Medulla oblongata (tissue), 1 donor: Measurements from ENCODE around the gene PPM1J.
A peak's percentile ranks its signal among the peaks of the same experiment; 100 is the strongest.

Experiments used
- DNase-seq: peaks from one replicate; pipeline ENCODE4 v3.0.0-alpha.2; 2015; ENCODE audit errors: extremely low spot score

PPM1J gene

DNA sequence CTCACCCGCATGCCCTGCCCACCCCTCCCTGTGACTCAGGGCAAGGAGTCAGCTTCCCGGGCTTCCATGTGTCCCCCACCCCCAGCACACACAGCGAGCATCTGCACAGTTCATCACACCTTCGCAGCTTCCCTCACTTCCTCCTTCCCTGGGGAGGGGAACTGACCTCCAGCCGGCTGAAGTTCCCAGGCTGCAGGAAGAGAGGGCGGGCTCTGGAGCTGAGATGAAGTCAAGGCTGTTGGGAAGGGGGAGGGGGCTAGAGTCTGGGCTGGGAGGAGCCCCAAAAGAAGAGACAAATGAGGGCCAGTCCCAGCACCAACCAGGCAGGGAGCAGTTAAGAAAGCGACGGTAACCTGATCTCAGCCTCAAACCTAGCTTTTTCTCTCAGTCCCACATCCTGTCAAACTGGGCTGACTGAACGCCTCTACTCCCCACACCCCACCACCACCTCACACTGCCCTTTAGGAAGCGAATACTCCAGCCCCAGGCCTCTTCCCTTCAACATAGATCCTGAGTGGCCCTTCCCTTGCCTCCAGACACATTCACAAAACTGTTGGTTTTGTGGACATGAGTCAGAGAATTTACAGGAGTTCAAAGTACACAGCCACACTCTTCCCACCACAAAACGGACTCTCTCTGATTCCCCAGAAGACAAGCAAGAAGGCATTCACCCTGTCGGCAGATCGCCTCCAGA is 10.1 kb downstream of the PPM1J start:
- DNase-seq = peak; percentile 82

- peak; percentile 91 for DNase-seq
Observed at GRCh38 chr1:112704391-112704933, 10.7 kb downstream of the PPM1J start.

DNA sequence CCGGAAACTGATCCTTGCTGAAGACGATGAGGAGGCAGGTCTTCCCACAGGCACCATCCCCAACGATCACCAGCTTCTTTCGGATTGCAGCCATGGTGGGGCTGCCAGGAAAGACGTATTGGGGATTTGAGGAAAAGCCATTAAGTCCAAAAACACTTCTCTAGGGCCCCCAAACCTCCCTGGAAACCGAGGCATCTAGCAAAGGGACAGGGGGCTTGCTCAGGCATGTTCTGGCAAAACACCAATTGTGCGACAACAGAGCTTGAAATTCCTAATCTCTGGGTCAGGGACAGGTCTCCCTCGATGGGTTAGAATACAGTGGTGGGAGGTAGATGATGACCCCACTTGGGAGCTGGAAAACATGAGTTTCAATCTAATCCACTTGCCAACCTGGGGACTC is 11.4 kb downstream of the PPM1J start:
- no peak for DNase-seq

DNA sequence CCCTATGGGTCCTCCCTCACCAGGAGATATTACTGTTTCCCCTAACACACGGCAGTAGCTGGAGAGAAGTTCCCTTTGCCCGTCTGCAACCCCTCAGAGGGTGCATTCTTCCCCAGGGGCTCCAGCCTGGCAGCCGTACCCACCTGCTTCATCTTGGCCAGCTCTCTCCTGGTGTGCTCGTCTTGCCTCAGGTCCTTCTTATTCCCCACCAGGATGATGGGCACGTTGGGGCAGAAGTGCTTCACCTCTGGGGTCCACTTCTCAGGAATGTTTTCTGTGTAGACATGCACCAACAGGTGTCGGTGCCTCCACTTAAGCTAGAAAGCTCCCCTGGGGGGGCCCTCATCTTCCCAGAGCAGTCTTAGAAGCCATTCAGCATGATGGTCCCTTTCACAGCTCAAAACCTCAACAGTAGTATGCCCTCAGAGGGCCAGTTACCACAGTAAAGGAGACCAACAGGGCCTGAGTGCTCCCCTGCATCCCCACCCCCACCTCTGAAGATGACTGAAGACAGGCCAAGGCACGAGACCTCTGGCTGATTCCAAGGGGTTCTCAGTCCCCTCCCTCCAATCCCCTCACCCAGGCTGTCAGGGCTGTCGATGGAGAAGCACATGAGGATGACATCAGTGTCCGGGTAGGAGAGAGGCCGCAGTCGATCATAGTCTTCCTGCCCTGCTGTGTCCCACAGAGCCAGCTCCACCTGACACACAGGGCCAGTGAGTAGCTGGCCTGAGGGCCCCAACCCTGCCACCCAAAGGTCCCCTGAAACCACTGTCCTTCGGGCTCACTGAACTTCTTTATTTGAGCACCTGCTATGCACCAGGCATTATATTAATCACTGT is 12.5 kb downstream of the PPM1J start:
- DNase-seq = no peak

- DNase-seq = no peak
Observed at GRCh38 chr1:112702067-112702395, 13.1 kb downstream of the PPM1J start.

- DNase-seq = no peak
Observed at GRCh38 chr1:112701227-112702066, 13.7 kb downstream of the PPM1J start.

DNA sequence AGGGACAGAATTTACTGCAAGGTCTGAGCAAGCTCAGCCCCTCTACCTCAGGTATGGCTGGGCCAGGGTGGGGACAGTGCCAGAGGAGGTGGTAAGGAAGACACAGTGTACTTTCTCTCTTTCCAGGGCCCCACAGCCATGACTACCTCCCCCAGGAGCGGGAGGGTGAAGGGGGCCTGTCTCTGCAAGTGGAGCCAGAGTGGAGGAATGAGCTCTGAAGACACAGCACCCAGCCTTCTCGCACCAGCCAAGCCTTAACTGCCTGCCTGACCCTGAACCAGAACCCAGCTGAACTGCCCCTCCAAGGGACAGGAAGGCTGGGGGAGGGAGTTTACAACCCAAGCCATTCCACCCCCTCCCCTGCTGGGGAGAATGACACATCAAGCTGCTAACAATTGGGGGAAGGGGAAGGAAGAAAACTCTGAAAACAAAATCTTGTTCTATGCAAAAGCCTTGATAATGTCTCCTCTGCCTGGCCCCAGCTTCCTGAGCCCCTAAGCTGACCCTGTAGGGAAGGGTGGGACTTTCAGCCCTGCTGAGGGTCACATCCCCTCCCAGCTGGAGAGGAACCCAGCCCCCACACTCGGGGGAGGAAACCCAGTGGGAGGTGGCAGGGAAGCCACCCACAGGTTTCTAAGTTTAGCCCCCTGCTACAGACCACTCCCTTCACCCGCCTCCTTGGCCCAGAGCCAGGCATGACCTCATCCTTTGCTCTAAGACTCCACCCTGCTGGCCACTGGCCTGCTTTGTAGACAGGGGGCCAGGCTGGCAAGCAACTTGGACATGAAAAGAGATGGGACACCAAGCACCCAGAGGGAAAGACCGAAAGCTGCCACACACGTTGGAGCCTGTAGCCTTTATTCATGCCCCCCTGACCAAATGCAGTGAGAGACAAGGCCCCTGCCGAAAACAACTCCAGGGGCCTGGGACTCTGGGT is 14.6 kb downstream of the PPM1J start:
- DNase-seq = peak; percentile 98

DNA sequence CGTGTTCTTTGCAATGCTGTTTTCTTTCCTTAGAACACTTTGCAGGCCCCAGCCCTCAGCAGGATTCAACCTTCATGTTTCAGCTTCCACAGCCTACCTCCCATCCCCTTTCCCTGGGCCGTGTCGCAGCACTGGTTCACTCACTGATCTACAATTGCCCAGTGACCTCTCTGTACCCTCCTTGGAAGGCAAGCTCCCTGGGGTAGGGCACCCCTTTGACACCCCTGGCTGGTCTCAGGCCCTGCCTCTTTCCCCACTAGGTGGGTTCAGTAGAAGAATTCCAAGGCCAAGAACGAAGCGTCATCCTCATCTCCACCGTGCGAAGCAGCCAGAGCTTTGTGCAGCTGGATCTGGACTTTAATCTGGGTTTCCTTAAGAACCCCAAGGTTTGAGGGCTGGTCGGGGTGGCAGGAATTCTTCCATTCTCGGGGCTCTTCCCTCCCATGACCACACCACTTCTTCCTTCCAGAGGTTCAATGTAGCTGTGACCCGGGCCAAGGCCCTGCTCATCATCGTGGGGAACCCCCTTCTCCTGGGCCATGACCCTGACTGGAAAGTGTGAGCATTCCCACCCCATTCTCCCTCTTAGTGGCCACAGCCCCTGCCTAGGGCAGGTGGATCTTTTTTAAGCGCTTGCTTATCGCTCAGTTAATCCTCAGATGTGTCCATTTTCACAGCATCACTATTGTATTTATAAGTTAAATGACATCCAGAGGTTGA is 15.5 kb downstream of the PPM1J start:
- DNase-seq = no peak

DNA sequence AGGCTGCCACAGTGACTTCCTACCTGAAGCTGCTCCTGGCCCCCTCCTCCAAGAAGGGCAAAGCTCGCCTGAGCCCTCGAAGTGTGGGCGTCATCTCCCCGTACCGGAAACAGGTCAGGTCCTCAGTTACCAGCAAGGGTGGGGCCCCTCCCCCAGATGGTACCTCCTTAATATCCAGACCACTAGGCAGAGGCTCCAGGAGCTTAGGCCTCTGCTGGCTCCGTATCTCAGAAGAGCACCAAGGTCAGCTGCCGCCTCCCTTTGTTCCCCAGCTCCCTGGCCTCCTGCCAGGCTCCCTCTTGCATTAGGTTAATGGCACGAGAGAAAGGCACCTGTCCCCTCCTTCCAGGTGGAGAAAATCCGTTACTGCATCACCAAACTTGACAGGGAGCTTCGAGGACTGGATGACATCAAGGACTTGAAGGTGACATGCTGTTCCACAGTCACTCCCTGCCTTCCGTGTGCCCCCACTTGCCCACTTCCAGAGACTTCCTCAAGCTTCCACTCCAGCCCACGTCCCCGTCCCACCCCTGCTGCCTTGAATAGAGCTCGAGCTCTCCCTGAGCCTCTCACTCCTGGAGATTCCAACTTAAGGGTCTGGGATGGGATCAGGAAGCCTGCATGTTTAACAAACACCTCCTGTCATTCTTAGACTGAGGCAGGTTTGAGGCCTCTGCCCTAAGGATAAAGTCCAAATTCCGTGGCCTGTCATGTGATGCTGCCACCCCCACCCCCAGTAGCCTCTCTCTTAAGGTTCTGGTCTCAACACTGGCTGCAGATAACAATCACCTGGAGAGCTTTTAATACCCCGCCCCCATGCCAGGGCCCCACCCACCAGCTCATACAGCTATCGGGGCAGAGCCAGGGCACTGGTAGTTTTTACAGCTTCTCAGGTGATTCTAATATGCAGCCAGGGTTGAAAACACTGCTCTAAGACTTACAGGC is 16.5 kb downstream of the PPM1J start:
- DNase-seq = no peak

- DNase-seq = no peak
Observed at GRCh38 chr1:112697781-112698201, 17.3 kb downstream of the PPM1J start.

DNA sequence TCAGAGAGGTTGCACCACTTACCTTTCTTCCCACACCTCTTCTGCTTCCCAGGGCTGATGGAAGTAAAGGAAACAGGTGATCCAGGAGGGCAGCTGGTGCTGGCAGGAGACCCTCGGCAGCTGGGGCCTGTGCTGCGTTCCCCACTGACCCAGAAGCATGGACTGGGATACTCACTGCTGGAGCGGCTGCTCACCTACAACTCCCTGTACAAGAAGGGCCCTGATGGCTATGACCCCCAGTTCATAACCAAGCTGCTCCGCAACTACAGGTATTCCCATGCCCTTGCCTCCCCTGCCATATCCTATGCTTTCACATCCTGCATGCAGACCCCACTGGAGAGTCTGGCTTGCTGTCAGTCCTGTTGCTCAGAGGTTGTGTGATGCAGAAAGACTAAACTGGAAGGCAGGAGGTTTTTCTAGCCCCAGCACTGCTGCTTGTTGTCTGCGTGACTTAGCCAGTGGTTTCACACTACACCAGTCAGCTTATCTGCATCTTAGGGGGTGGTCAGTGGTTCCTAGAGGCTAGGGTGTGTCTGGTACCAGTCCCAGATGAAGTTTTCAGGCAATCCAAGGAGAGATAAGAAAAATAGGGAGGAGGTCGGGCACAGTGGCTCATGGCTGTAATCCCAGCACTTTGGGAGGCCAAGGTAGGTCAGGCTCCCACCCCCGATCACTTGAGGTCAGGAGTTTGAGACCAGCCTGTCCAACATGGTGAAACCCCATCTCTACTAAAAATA is 18.4 kb downstream of the PPM1J start:
- DNase-seq = no peak

DNA sequence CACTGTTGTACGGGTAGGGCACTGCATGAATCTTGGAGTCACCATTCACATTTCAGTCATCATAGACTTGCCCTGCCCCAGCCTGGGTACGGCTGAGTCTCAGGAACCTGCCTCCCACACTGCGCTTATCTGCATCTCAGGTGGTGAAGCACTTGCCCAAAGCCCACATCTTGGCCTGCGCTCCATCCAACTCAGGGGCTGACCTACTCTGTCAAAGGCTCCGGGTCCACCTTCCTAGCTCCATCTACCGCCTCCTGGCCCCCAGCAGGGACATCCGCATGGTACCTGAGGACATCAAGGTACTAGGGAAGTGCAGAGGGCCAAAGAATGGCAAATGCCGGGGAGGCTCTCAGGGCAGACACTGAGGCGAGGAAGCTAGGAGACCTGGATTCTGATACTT is 19.9 kb downstream of the PPM1J start:
- no peak for DNase-seq

DNA sequence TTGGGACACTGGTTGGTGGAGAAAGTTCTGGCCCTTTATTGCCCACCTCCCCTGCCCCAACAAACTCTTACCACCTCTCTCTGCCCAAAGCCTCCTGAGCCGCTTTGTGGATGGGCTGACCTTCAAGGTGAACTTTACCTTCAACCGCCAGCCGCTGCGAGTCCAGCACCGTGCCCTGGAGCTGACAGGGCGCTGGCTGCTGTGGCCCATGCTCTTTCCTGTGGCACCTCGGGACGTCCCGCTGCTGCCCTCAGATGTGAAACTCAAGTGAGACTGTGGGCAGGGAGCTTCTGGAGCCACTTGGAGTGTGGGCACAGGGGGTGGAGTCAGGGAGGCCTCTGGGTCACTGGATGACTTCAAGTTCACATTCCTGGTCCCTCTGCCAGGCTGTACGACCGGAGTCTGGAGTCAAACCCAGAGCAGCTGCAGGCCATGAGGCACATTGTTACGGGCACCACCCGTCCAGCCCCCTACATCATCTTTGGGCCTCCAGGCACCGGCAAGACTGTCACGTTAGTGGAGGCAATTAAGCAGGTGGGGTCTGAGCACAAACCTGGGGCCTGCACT is 20.7 kb downstream of the PPM1J start:
- DNase-seq = no peak

- DNase-seq = no peak
Observed at GRCh38 chr1:112693821-112694220, 21.3 kb downstream of the PPM1J start.

DNA sequence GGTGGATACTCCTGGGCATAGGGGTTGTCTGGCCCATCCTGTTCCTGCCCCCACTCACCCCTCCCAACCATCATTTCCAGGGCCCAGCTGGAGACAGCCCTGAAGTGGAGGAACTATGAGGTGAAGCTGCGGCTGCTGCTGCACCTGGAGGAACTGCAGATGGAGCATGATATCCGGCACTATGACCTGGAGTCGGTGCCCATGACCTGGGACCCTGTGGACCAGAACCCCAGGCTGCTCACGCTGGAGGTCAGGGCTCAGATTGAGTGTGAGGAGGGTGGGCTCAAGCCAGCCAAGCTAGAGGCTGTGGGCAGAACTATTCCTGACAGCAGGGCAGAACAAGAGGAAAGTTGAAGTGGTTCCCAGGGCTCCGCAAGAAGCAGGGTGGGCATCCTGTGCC is 22.5 kb downstream of the PPM1J start:
- DNase-seq = no peak

DNA sequence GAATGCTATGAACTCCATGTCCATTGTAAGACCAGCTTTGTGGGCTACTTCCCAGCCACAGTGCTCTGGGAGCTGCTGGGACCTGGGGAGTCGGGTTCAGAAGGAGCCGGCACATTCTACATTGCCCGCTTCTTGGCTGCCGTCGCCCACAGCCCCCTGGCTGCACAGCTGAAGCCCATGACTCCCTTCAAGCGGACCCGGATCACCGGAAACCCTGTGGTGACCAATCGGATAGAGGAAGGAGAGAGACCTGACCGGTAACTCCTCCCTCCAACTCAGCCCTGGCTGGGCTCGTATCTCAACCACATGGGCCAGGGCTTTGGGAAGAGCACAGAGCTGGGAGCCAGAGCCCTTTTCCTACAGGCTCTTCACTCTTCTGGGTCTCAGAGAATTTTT is 25.3 kb downstream of the PPM1J start:
- DNase-seq = no peak

- no peak for DNase-seq
Observed at GRCh38 chr1:112689196-112689841, 25.8 kb downstream of the PPM1J start.

DNA sequence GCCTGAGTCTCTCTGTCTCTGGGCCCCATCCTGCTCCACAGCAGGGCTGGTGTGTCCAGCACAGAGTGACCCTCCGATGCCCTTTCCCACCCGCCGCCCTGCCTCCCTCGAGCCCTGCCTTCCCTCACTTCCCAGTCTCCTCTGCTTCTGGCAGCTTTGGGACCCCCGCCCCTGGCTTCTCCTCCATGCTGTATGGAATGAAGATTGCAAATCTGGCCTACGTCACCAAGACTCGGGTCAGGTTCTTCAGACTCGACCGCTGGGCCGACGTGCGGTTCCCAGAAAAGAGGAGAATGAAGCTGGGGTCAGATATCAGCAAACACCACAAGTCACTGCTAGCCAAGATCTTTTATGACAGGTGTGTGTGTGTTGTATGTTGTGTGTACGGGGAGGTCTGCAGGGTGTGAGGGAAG is 26.3 kb downstream of the PPM1J start:
- DNase-seq = no peak
